ENCODE results near the gene C2CD5.
A peak's percentile ranks its signal among the peaks of the same experiment; 100 is the strongest.
"Not testable (repeated sequence)": the region's sequence is repeated elsewhere in the genome, so short reads cannot be mapped to it uniquely, and the experiment has no call there.

Gene C2CD5

DNA sequence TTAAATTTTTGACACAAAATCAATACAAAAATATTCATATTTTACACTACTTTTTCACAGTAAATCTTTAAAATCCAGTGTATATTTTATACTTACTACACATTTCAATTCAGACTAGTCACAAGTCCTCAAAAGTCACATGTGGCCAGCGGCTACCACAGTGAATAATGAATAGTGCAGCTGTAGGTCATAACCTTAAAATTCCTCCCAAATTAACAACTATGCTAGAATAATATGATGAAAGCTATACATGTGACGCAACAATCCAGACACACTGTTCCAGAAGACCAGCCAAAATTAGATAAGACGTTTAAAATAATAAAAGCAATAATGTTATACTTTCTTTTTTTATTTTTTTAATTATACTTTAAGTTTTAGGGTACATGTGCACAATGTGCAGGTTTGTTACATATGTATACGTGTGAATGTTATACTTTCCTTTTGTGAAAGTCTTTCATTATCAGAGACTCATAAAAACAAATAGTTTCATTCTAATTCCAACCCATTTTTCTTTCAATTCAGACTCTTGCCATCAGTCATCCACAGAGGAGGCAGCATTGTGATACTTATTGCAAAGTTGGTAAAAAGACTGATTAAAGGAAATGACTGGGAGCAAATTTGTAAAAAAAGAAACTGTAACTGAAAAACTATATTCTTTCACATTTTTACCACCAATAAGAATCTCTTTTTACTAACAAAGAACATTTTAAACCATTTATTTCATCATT lies 67.0 kb downstream of the C2CD5 start:
- DNase-seq = peak; percentile 67

DNA sequence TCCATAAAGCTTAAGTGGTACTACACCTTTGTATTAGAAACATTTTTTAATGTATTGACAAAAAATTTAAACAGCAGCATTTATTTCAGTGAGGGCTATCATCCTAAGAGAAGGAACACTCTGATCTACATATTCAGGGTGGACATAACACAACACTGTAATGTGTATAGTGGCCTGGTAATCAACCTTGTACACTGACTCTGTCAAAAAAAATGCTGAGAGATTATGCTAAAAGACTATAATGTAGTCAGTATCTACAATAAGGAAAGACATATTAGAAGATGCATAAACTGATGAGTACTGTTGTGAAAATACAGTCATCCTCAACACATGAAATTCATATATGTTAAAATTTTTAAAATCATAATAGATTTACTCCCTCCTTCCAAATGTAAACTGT lies 68.2 kb downstream of the C2CD5 start:
- DNase-seq = no peak

DNA sequence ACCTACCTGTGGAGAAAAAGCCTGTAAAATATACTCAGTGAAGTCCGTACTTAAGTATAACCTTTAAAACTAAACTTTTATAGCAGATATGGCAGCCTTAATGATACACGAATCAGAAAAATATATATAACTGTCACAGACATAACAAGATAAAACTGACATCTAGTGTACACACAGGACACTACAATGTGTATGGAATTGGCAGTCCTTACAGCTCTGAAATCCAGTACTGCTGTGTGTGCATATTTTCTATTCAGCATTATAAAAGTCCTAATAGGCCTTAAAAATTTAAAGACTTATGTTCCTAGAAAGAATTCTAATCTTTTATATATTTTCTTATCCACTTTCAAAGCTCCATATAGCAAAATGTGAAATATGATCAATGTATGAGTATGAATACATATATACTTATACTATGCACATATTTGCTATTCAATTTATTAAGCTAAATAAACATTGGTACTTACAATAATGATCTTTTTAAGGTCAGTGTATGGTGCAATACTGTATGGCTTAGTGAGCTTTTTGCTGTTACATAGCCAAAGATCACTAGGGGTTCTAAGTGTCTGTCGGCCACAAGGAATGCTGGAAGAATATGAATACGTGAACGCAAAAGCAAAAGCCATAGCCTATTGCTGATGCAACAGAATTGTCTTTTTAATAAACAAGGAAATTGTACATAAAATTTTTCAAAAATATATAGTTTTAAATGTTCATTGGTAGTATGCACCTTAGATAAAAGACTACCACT lies 69.2 kb downstream of the C2CD5 start:
- no peak for DNase-seq

DNA sequence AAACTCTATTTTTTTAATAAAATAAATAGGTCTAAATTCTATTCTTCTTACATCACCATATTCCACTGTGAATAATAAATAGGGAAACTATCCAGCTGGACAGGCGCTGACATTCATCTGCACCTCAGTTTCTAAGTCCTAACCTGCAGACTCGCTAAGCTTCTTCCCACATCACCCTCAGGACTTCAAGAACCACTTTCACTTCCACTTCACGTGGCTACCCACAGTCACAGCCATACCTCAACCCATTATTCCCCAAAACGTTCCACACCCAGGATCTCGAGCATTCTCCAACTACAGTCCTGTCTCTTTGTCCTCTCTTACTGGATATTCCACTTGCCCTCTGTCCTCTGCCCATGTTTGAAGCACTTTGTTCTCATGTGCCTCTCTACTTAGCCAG lies 71.1 kb downstream of the C2CD5 start:
- no peak for DNase-seq

DNA sequence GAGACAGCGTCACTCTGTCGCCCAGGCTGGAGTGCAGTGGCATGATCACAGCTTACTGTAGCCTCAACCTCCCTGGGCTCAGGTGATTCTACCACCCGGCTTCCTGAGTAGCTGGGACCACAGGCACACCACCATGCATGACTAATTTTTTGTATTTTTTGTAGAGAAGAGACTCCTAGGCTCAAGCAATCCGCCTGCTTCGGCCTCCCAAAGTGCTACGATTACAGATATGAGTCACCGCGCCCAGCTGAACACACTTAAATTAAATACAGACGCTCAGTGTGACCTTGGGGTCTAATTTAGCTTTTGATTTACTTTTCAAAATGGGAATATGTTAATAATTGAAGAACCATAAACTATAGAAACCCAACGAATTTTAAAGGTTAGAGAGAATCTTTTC lies 77.2 kb downstream of the C2CD5 start:
- DNase-seq = peak; percentile 78

DNA sequence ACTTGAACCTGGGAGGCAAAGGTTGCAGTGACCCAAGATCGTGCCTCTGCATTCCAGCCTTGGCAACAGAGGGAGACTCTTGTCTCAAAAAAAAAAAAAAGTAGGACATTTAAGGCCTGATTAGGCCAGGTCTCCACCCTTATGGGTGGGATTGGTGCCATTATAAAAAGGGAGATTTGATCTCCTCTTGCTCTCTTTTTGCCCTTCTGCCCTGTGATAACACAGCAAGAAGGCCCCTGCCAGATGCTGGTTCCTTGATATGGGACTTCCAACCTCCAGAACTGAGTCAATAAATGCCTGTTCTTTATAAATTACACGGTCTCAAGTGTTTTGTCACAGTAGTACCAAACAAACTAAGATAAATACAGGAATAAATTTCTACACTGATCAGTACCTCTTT lies 81.0 kb downstream of the C2CD5 start:
- no peak for DNase-seq

DNA sequence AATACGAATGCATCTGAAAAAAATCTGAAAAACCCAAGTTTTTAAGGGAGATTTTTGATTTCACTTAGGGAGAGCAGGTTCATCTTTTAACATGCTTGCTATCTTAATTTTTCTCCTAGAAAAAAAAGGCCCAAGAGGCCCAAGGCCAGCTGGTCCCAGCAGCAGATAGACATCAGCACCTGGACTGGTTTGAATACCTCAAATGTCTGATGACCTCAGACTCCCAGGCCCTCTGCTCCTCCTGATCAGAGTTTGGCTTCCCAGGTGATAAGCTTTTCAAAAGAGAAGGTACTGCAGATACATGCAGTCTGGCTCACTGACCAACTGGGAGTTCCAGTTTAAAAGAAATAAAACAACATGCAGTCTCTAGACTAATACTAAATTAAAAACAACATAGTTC lies 82.6 kb downstream of the C2CD5 start:
- DNase-seq = no peak

DNA sequence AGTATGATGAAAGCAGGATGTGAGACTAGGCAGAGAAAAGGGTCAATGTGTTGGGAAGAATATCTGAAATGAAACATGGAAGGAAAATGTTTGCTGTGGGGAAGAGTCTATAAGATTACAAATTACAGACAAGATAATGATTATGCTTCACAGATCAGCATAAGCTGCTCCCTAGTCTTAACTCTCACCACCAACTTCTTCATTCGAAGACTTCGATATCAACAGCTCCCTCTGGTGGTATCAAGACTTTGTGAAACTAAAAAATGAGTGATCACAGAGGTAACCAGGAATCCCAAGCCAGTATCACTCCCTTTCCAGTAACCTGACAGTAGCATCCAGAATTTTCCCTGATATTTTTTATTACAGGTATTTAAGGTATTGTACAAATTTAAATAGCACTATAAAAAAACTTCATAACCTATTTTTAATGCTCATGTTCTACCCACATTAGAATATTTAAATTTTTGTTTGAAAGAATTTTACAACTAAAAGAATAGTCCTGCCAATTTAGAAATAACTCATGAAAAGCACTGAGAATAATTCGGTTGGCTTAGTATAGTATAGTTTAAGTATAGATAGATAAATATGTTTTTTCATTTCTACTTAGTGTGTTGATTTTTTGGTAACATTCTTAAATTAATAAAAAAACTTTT lies 84.4 kb downstream of the C2CD5 start:
- DNase-seq = peak; percentile 41

DNA sequence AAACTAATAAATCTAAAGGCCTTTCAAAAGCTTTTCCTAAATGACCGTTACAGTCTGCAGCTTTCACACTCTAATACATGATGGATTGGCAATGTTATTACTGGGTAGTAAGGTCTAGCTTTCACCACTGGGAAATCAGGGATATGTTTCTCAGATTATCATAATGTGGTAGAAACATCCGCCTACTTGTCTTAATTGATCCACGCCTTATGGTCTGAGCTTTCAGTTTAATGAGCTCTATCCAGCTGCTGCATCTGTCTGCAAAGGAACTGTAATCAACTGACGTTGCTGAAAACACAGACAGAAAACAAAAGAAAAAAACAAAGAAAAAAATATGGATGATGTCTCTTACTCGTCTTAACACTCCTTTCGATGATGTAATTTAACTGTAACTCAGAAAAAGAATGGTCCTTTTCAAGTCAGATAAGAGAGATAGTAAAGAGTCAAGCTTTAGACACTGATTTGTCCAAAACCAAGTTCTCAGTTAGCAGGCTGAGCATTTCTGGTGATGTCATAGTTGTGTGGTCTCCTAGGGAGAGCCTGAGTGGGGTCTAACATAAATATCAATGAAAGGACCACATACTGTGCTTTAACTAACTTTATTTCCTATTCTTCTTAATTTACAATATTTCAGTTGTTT lies 85.9 kb downstream of the C2CD5 start:
- DNase-seq = no peak

DNA sequence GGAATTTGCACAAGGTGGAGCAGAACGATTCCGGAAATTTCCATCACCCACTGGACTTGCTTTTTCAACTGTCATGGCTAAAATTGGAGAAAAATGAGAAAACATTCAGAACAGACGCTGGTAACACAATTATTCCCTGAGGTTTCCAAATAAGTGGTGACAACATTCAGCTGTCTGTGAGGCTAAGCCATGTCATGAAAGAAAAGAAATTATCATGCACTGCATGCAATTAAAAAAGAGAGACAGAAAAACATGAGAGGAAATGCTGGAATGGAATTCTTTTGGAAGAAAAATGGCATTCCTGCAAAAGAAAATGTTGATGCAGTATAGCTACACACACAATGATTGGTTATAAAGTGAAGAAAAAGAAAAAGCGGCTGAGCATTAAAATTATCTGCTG lies 87.3 kb downstream of the C2CD5 start:
- no peak for DNase-seq

DNA sequence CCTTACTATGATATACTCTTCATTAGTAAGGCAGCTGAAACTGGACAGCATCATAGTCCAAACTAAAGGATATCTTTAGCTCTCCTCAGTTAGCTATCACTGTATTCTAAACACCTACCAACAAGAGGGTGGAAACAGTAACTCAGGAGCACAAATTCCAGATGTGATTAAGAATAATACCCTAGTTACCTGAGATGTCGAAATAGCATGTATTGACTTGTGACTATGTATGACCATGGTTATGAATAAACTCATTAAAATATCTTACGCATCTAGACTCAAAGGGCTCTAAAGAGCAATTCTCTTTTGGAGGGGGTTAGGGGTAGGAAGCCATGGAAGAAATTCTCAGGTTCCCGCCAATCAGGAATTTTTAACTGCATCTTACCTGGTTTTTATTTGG lies 90.8 kb downstream of the C2CD5 start:
- DNase-seq = no peak

DNA sequence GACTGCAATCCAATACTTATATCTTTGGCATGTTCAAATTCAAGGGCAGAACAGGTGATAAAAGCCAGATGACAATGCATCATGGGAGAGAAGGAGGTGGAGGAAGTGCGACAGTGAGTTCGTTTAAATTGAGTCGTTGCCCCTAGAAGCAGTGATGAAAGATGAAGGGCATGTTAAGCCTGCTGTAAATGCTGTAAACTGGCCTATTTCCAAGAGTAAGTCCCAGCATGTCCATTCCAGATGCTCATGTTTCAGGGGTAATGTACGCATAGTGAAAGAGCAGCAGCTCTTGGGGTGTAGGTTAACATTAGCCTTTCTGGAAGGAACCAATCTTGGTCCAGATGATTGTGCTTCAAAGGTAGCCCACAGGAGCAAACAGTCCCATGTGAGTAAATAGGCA lies 97.1 kb downstream of the C2CD5 start:
- DNase-seq = peak; percentile 8

DNA sequence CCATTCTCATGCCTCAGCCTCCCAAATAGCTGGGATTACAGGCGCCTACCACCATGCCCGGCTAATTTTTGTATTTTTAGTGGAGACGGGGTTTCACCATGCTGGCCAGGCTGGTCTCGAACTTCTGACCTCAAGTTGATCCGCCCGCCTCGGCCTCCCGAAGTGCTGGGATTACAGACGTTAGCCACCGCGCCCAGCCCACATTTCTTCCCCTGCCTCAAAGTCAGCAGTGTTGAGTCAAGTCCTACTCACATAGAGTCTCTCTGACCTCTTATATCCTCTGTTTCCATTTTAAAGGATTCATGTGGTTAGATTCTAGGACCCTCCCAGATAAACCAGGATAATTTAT lies 100.1 kb downstream of the C2CD5 start:
- not testable (repeated sequence) for DNase-seq

DNA sequence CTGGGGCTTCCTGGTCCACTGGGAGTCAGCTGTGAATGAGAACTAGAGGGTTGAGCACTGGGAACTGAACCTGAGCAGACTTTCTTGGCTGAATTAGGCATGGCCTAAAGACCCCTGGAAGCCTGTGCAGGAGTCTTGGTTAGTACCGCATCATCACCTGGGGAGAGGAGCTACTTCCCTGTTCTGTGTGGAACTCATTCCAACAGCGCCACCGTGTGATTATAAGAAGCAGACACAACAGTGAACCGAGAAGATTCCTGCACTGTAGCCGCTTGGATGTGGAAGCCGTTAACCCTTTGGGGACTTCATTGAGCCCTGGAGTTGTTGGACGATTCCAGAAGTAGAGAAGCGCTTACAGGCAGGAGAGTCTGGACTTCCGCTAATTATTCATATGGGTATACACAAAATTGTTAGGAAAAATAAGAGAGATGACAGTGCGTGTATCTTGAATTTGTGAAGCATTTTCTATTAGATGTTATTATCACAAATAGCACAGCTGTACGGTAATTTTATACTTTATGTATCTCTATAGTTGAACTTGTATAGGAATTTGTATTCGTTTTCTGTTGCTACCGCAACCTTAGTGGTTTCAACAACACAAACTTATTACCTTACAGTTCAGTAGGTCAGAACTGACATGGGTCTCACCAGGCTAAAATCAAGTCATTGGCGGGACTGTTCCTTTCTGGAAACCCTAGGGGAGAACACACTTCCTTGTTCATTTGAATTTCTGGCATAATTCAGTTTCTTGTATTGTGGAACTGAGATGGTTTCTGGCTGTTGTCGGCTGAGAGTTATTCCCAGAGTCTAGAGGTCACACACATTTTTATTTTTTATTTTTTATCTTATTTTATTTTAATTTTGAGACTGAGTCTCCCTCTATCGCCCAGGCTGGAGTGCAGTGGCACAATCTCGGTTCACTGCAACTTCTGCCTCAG lies 100.7 kb downstream of the C2CD5 start:
- DNase-seq = peak; percentile 73

DNA sequence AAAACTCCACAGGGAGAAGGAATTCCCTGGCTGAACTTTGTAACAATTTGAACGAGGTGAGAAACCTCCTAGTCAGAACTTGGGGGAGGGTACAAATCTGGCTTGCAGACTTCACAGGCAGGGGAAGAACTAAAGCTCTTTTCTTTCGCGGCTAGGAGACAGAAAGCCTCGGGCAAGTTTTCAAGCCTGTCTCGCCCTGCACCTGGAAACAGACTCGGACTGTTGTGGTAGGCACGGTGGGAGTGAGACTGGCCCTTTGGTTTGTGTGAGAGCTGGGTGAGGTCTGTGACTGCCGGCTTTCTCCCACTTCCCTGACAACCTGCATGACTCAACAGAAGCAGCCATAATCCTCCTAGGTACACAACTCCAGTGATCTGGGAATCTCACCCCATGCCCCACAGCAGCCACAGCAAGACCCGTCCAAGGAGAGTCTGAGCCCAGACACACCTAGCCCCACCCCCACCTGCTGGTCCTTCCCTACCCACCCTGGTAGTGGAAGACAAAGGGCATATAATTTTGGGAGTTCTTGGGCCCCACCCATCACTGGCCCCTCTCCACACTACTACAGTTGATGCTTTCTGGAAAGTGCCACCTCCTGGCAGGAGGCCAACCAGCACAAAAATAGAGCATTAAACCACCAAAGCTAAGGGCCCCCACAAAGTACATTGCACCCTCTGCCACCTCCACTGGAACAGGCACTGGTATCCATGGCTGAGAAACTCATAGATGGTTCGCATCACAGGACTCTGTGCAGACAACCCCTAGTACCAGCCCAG lies 107.1 kb downstream of the C2CD5 start:
- DNase-seq = no peak

DNA sequence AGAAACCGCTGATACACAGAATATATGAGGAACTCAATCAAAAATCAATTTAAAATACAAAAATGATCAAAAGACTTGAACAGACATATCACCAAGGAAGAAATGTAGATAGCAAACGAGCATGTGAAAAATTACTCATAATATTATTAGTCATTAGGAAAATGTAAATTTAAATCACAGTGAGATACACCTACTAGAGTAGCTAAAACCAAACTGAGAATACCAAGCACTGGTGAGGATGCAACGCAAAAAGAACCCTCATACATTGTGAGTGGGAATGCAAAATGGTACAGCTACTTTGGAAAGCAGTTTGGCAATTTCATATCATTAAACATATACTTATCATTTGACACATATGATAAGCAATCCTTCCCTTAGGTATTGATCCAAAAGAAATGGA lies 108.8 kb downstream of the C2CD5 start:
- DNase-seq = no peak

DNA sequence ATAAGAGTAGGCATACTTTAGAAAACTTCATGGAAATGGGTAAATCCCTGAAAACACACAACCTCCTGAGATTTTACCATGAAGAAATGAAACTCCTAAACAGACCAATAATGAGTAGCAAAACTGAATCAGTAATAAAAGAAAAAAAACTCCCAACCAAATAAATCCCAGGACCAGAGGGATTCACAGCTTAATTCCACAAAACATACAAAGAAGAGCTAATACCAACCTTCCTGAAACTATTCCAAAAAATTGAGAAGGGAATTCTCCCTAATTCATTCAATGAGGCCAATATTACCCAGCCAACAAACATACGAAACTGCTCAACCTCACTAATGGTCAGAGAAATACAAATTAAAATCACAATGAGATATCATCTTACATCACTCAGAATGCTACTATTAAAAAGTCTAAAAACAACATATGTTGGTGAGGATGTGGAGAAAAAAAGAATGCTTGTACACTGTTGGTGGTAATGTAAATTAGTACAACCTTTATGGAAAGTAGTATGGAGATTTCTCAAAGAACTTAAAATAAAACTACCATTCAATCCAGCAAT lies 112.6 kb downstream of the C2CD5 start:
- no peak for DNase-seq

DNA sequence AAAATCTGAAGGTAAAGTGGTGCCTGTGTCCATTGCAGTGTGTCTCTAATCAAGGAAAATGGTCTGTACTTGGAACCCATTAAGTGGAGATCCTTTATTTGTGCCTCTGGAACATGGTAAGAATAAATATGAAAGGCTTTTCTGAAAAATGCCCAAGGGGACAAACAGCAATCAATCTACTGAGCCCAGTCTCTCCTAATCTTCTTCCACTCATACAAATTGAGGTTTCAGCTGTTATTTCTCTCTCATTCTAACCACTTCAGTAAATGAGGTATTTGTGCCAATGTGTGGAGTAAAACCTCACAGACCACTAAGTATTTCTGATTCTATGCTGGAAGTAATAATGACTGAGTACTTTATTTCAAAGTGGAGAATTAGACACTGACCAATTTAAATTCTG lies 127.5 kb downstream of the C2CD5 start:
- no peak for DNase-seq

DNA sequence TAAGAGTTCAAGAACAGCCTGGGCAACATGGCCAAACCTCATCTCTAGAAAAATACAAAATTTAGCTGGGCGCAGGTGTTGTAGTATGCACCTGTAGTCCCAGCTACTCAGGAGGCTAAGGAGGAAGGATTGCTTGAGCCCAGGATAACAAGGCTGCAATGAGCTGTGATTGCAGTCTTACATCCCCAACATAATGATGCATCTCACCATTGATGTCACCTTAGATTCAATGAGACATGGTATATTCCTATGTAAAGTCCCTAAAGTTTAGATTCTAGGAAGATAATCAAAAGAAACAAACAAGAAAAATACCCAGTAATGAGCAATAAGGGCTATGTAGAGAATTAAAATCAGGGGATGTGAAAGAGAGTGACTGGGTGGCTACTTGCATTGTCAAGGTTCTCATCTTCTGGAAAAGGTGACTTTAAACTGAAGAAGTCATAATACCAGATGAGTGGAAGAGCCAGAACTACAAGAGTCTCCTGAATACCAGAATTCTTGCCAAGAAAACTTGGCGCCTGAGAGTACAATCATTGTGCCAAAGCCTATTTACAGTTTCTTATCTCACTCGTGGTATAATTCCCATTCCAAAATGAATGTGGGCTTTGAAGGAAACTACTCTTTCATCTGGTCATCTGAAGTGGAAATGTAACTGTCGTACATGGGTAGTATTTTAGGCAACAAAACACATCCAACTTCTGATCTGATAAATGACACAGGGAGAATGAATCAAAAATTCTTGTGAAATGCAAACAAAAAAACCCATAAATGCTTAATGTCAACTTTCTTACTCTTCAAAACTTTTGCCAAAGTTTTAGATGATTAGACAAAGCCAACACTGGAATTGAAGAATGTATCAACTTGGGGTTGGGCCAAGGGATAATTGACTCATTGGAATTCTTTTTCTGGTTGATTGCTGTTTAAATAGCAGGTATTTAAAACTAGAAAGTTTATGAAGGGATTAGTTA lies 128.7 kb downstream of the C2CD5 start:
- peak; percentile 10 for DNase-seq

DNA sequence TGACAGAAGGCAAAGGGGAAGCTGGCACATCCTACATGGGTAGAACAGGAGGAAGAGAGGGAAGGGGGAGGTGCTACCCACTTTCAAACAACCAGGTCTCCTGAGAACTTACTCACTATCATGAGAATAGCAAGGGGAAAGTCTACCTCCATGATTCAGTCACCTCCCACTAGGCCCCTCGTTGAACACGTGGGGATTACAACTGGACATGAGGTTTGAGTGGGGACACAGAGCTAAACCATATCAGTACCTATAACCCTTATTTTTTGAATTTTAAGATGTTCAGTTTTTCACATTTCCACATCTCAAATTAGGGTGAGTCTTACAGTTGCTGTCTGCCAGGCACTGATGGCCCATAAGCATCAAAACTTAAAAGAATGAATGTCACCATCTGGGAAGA lies 129.6 kb downstream of the C2CD5 start:
- no peak for DNase-seq
